HFF-Myc (cell line): ENCODE data around the gene KCNMA1.

Experiments used
- DNase-seq: peaks from one replicate; pipeline ENCODE4 v3.0.0-alpha.2; 2011; ENCODE audit warnings: low read depth; ENCODE audit errors: extremely low read depth
- H3K4me3 ChIP-seq: replicated peaks from 2 replicates; pipeline ENCODE4 v1.5.1; 2011; ENCODE audit warnings: low read depth, mild to moderate bottlenecking, control low read depth, low read length
- TF ChIP-seq, protein P1 (sequence below): IDR thresholded peaks from 2 replicates; pipeline ENCODE4 v1.5.1; 2012; ENCODE audit warnings: mild to moderate bottlenecking, low read depth, low read length, control low read depth; ENCODE audit errors: missing control alignments

KCNMA1 gene

DNA sequence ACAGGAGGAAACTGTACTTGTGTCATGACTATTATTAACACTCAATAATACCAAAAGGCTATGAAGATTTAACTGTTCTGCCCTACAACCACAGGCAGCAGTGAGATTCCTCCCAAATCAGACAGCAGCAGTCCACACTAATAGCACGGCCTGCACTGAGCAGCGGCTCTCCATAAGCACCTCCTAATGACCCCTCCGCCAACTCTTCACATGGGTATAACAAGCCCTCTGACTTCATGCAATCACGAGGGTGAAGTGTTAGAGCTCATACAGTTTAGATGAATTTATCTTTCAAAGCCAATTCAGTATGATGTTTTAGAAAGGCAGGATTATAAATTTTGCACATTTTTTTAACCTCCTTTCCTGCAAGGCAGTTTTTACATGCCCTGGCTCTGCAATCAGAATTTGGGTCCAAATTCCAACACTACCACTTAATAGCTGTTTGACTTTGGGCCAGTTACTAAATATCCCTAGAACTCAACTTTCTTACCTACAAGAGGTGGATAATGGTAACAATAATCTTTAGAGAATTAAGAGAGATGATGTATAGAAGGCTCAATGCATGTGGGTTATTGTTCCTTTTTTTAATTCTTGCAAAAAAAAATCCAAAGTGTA is 617.1 kb downstream of the KCNMA1 start:
- TF ChIP-seq, protein P1, sequence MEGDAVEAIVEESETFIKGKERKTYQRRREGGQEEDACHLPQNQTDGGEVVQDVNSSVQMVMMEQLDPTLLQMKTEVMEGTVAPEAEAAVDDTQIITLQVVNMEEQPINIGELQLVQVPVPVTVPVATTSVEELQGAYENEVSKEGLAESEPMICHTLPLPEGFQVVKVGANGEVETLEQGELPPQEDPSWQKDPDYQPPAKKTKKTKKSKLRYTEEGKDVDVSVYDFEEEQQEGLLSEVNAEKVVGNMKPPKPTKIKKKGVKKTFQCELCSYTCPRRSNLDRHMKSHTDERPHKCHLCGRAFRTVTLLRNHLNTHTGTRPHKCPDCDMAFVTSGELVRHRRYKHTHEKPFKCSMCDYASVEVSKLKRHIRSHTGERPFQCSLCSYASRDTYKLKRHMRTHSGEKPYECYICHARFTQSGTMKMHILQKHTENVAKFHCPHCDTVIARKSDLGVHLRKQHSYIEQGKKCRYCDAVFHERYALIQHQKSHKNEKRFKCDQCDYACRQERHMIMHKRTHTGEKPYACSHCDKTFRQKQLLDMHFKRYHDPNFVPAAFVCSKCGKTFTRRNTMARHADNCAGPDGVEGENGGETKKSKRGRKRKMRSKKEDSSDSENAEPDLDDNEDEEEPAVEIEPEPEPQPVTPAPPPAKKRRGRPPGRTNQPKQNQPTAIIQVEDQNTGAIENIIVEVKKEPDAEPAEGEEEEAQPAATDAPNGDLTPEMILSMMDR = no peak
- H3K4me3 ChIP-seq = no peak overlapping the region
- no peak for DNase-seq

DNA sequence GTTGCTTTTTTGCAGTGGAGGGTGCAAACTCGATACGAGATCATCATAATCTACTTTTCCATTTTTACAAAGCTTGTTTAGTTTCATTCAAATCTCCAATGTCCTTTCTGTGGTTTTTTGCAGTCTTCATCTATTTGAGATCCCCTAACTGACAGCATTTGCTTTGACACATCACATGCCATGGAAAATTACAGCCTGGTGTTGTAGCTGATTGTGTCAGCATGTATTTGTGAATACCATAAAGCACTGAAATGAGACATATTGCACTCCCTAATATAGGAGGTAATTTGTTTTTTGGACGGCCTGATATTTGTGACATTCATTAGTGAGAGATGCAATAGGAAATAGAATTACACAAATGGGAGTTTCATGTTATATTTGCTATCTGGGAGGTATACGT is 620.8 kb downstream of the KCNMA1 start:
- no peak for DNase-seq
- TF ChIP-seq, protein P1 = no peak
- H3K4me3 ChIP-seq = no peak overlapping the region

DNA sequence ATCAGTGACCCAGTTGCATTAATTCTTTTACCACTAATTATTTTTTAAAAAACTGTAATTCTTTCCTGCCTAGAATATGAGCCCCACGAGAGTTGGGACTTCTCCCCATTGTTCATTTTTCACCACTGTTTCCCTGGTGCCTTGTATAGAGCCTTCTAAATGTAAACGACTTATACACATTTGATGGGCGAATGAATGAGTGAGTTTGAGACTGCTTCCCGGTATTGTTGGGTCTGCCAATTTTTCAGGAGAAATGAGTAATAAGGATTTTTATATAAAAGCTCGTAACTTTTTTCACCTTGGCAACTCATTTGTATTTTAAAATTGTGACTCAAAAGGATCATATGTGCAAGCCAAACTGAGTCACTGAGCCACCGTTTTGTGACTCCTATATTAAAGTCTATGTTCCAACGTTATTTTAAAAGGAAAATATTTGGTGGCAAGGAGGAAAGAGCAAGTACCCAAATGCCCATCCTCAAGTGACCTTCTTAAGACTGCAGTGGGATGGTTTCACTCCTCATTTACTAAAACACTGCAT is 621.3 kb downstream of the KCNMA1 start:
- TF ChIP-seq, protein P1 = no peak
- H3K4me3 ChIP-seq = no peak overlapping the region
- DNase-seq = no peak

DNA sequence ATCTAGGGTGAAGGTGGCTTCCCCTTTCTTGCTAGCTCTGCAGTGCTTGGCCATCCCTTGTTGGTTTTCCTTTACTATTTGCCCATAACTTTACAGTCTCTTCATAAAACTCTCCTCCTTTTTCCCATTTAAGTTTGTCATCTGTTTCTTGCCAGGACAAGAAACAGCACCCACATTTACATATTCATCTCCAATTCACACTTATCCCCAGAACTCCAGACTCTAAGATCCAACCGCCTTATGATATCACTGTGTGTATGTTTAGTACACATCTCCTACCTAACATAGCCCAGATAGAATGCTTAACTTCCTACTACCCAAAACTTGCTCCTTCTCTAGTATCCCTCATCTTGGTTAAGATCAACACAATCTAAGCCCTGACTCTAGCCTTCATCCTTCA is 622.2 kb downstream of the KCNMA1 start:
- H3K4me3 ChIP-seq = no peak overlapping the region
- TF ChIP-seq, protein P1 = no peak
- DNase-seq = no peak

DNA sequence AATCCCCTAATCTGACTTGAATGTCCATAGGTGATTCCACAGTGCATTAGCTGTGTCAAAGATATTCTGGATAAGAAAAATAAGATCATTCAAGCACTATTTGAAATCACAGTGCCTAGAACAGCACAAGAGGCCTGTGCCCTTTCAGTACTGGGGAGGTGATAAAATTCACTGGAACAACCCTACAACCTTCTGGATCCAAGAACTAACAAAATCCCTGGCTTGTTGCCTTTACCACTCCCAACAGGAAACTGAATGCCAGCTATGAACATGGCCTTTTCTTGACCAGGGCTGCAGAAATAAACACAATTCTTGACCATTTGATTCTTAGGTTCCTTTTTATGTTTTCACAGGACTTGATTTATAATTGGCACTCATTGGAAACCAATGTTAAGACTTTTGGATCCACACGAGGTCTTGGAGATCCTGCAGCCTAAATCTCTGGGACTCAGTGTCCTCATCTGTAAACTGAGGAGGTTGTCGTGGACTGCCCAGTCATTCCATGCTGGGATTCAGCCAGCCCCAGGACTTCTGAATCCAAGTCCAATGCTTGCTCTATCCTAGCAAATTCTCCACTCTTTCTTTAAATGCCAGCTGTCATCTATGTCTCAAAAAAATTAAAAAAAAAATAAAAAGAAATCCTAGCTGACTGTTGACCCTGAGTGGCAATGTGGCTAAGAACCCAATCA is 624.7 kb downstream of the KCNMA1 start:
- no peak for DNase-seq
- no peak overlapping the region for H3K4me3 ChIP-seq
- TF ChIP-seq, protein P1 = no peak

DNA sequence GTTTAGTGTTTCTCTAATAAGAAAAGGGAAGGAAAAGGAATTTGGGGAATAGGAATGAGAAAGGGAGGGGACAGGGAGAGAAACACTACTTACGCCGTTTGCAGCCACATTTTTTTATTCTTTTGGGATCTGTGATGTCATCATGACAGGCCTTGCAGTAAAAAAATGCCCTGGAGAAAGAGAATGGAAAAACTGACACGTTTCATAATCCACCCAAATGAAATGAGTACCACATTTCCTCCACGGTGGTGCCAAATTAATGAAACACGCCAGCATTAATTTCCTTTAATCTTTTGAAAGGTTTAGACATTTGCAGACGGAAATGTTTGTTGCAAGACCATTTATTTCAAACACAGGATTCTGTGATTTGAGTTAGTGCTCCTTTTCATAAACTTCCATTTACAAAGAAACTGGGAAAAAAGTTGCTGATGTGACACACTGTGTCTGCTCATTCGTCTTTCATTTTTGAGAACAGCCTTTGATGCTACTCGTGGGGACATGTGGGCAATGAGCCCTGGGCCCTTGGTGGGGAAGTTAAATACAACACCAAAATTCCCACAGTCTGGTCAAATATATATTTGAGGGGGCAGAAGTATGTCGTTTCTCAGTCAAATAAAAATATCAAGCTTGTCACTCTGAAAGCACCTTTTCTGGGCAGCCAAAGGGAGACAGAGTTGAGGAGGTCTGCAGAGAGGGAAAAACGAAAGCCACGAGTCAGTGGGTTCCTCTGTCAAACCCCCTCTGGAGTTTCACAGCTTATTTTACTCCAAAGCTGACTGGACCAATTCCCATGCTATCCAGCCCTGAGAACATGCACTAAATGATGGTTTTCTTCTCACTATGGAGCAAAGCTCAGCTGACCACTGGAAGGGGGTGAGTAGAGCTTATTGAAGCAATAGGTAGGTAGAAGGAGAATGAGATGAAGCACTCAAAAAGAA is 625.5 kb downstream of the KCNMA1 start:
- no peak for DNase-seq
- TF ChIP-seq, protein P1 = no peak
- no peak overlapping the region for H3K4me3 ChIP-seq
